ENCODE results near the gene RCN1.

DNA sequence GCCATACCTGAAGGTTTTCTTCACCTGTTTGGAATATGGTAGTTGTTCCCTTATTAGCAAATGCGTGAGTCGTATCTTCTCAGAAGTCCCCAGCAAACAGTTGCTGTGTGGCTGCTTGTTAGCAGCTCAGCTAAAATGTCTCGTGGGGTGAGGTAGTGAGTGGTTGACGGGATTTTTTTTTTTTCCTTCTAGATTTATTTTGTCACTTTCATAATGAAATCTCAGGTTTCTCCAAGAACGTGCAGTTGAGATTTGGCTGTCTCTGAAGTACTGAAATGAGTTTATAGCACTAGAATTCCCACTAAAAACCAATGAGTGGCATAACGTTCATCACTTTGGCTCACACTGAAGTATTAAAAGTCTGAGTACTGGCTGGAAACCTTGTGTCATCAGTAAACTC, 16.8 kb downstream of the RCN1 start:
- TF ChIP-seq POLR2AphosphoS5 (IDR thresholded peaks at IDR 0.05; ENCODE audit: low read depth, low read length) (no peak), POLR2A (IDR thresholded peaks at IDR 0.05; ENCODE audit: low read depth, low read length) (no peak), TAF1 (IDR thresholded peaks at IDR 0.05; ENCODE audit: borderline replicate concordance, low read depth, low read length) (no peak)
